Loucy (cell line): ENCODE data around the gene TLDC2.

Experiments
- H2AFZ ChIP-seq: fragments of 200-600 bp; sonication (generic); 2 replicates; pipeline ENCODE4 v1.6.0; 2016; ENCODE audit warnings: antibody characterized with exemption, mild to moderate bottlenecking, low read length, moderate library complexity
- H3F3A ChIP-seq: fragments of 200-600 bp; 2 replicates; pipeline ENCODE4 v1.6.0; 2016; ENCODE audit warnings: antibody characterized with exemption, low read depth, mild to moderate bottlenecking
- H3K27me3 ChIP-seq: fragments of 200-600 bp; sonication (generic); 2 replicates; pipeline ENCODE4 v1.6.1; 2014; ENCODE audit warnings: low read length, mild to moderate bottlenecking; ENCODE audit not compliant: insufficient read depth, poor library complexity, severe bottlenecking
- H3K36me3 ChIP-seq: fragments of 200-600 bp; sonication (generic); 2 replicates; pipeline ENCODE4 v1.6.1; 2016; ENCODE audit warnings: low read length; ENCODE audit not compliant: insufficient read depth
- H3K4me1 ChIP-seq: fragments of 200-600 bp; sonication (generic); 2 replicates; pipeline ENCODE4 v1.5.1; 2014; ENCODE audit warnings: low read length, mild to moderate bottlenecking; ENCODE audit not compliant: insufficient read depth, poor library complexity, severe bottlenecking
- H3K4me2 ChIP-seq: fragments of 200-600 bp; sonication (generic); 2 replicates; pipeline ENCODE4 v1.6.0; 2014; ENCODE audit warnings: antibody characterized with exemption, low read length, low read depth, mild to moderate bottlenecking; ENCODE audit not compliant: poor library complexity, severe bottlenecking
- H3K4me3 ChIP-seq: fragments of 200-600 bp; sonication (generic); 2 replicates; pipeline ENCODE4 v1.5.1; 2014; ENCODE audit warnings: low read length, mild to moderate bottlenecking, mixed read lengths; ENCODE audit not compliant: poor library complexity, severe bottlenecking
- H3K79me2 ChIP-seq: fragments of 200-600 bp; sonication (generic); 2 replicates; pipeline ENCODE4 v1.6.1; 2014; ENCODE audit warnings: low read length; ENCODE audit not compliant: insufficient read depth
- H3K9ac ChIP-seq: fragments of 200-600 bp; sonication (generic); 2 replicates; pipeline ENCODE4 v1.6.0; 2014; ENCODE audit warnings: mild to moderate bottlenecking, low read depth, low read length, moderate library complexity; ENCODE audit not compliant: poor library complexity, severe bottlenecking
- H3K9me2 ChIP-seq: fragments of 200-600 bp; sonication (generic); replicated peaks from 2 replicates; pipeline ENCODE4 v1.6.1; 2016; ENCODE audit warnings: low read depth, low read length, mixed read lengths
- H3K9me3 ChIP-seq: fragments of 200-600 bp; sonication (generic); 2 replicates; pipeline ENCODE4 v1.6.1; 2014; ENCODE audit warnings: mild to moderate bottlenecking, antibody characterized with exemption, low read length, low read depth; ENCODE audit not compliant: insufficient read depth
- H4K20me1 ChIP-seq: fragments of 200-600 bp; sonication (generic); 2 replicates; pipeline ENCODE4 v1.6.0; 2014; ENCODE audit warnings: antibody characterized with exemption, low read length, mild to moderate bottlenecking; ENCODE audit not compliant: insufficient read depth, poor library complexity, severe bottlenecking
- EZH2phosphoT487 ChIP-seq: fragments of 200-600 bp; IDR thresholded peaks from 2 replicates; pipeline ENCODE4 v1.6.1; 2018; ENCODE audit warnings: antibody characterized with exemption, mild to moderate bottlenecking, moderate library complexity, borderline replicate concordance
- TF ChIP-seq, protein P1 (sequence below): fragments of 200-600 bp; sonication (generic); conservative IDR thresholded peaks from 2 replicates; pipeline ENCODE4 v1.5.1; 2014; ENCODE audit warnings: mild to moderate bottlenecking, antibody characterized with exemption, low read length

TLDC2 gene

DNA sequence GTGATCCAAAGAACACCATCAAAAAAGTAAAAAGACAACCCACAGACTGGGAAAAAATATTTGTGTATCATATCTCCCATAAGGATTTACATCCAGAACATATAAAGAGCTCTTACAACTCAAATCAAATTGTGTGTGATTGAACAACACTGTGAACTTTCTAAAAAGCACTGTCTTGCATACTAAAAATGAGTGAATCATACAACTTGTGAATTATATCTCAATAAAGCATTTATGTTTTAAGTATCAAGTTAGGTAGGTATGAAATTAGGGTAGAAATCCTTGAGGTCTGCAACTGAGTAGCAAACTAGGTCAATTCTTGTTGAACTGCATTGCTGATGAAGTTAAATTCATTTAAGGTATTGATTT is 61.4 kb downstream of the TLDC2 start:
- TF ChIP-seq, protein P1, sequence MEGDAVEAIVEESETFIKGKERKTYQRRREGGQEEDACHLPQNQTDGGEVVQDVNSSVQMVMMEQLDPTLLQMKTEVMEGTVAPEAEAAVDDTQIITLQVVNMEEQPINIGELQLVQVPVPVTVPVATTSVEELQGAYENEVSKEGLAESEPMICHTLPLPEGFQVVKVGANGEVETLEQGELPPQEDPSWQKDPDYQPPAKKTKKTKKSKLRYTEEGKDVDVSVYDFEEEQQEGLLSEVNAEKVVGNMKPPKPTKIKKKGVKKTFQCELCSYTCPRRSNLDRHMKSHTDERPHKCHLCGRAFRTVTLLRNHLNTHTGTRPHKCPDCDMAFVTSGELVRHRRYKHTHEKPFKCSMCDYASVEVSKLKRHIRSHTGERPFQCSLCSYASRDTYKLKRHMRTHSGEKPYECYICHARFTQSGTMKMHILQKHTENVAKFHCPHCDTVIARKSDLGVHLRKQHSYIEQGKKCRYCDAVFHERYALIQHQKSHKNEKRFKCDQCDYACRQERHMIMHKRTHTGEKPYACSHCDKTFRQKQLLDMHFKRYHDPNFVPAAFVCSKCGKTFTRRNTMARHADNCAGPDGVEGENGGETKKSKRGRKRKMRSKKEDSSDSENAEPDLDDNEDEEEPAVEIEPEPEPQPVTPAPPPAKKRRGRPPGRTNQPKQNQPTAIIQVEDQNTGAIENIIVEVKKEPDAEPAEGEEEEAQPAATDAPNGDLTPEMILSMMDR: no peak
- no peak for TF ChIP-seq EZH2phosphoT487
- Histone ChIP-seq H3K4me3 (no peak overlapping the region), H3K36me3 (no peaks in the 10 kb centered on the region), H3K79me2 (no peaks in the 10 kb centered on the region), H3K4me2 (no peak overlapping the region), H3K9me2 (no peaks in the 10 kb centered on the region), H3F3A (no peaks in the 10 kb centered on the region), H3K9me3 (no peaks in the 10 kb centered on the region), H3K9ac (no peak overlapping the region), H4K20me1 (no peaks in the 10 kb centered on the region), H3K27me3 (no peaks in the 10 kb centered on the region), H2AFZ (no peak overlapping the region), H3K4me1 (no peaks in the 10 kb centered on the region)

DNA sequence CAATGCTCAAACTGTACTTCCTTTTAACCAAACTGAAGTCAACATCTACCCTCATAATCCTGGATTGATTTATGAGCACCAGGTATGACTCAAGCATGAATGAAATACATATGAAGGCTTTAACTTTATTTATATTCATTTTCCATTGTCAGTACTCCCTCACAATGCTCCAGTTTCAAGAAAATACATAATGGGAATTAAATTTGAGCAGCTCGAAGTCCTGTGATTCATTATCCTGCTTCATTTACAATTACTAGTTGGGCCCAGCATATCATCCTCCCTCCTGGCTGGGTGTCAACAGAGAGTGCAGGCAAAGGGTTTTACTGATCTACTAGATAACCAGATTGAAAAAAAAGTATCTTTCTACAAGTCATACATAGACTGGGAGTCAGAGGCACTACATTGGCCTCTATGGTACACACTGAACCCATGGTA is 65.5 kb downstream of the TLDC2 start:
- H3K4me1 ChIP-seq: no peaks in the 10 kb centered on the region
- no peaks in the 10 kb centered on the region for H3K36me3 ChIP-seq
- no peaks in the 10 kb centered on the region for H4K20me1 ChIP-seq
- H3K9ac ChIP-seq: no peak overlapping the region
- H2AFZ ChIP-seq: no peak overlapping the region
- no peak overlapping the region for H3K4me3 ChIP-seq
- H3K79me2 ChIP-seq: no peaks in the 10 kb centered on the region
- H3F3A ChIP-seq: no peaks in the 10 kb centered on the region
- H3K4me2 ChIP-seq: no peak overlapping the region
- H3K9me2 ChIP-seq: no peaks in the 10 kb centered on the region
- no peaks in the 10 kb centered on the region for H3K9me3 ChIP-seq
- TF ChIP-seq, protein P1: no peak
- TF ChIP-seq EZH2phosphoT487: no peak
- H3K27me3 ChIP-seq: no peaks in the 10 kb centered on the region
